SK-N-SH treated with all-trans-retinoic acid at 6 μM for 48 hours (cell line): ENCODE results near the gene CISD1.

Experiments used
- ATAC-seq: fragments of 200-7000 bp; cut with Tn5 transposase; 3 replicates; pipeline ENCODE4 v1.9.1; 2020; ENCODE audit warnings: mild to moderate bottlenecking, moderate library complexity
- ARNTL ChIP-seq: fragments of 450-650 bp; formaldehyde crosslinking; IDR thresholded peaks from 2 replicates; pipeline ENCODE4 v1.5.0; 2020; ENCODE audit warnings: low read depth, mild to moderate bottlenecking, moderate library complexity, borderline replicate concordance
- CSDC2 ChIP-seq: fragments of 250-450 bp; sonication (Bioruptor Pico); IDR thresholded peaks from 2 replicates; pipeline ENCODE4 v1.5.0; 2020; ENCODE audit warnings: mild to moderate bottlenecking, moderate library complexity
- ESRRG ChIP-seq: fragments of 250-450 bp; sonication (Bioruptor Pico); IDR thresholded peaks from 2 replicates; pipeline ENCODE4 v1.6.1; 2021; ENCODE audit warnings: mild to moderate bottlenecking
- GLIS3 ChIP-seq: fragments of 250-450 bp; sonication (Bioruptor Pico); IDR thresholded peaks from 2 replicates; pipeline ENCODE4 v1.5.0; 2020; ENCODE audit warnings: mild to moderate bottlenecking, moderate library complexity
- ISL1 ChIP-seq: fragments of 250-450 bp; sonication (Bioruptor Pico); IDR thresholded peaks from 2 replicates; pipeline ENCODE4 v2.1.2; 2022; ENCODE audit warnings: mild to moderate bottlenecking, moderate library complexity
- OSR1 ChIP-seq: fragments of 250-450 bp; sonication (Bioruptor Pico); IDR thresholded peaks from 2 replicates; pipeline ENCODE4 v1.8.0; 2022; ENCODE audit warnings: moderate library complexity, mild to moderate bottlenecking, inconsistent platforms
- PPARA ChIP-seq: fragments of 250-450 bp; sonication (Bioruptor Pico); IDR thresholded peaks from 2 replicates; pipeline ENCODE4 v1.5.0; 2020; ENCODE audit warnings: mild to moderate bottlenecking, borderline replicate concordance
- SNAI2 ChIP-seq: fragments of 250-450 bp; sonication (Bioruptor Pico); IDR thresholded peaks from 2 replicates; pipeline ENCODE4 v1.5.0; 2020; ENCODE audit warnings: mild to moderate bottlenecking, moderate library complexity
- TCF4 ChIP-seq: fragments of 250-450 bp; sonication (Bioruptor Pico); IDR thresholded peaks from 2 replicates; pipeline ENCODE4 v1.8.0; 2021; ENCODE audit warnings: mild to moderate bottlenecking, moderate library complexity, borderline replicate concordance
- TOX ChIP-seq: fragments of 250-450 bp; sonication (Bioruptor Pico); IDR thresholded peaks from 2 replicates; pipeline ENCODE4 v1.8.0; 2021; ENCODE audit warnings: mild to moderate bottlenecking, moderate library complexity, borderline replicate concordance
- ZC3H10 ChIP-seq: fragments of 250-450 bp; sonication (Bioruptor Pico); IDR thresholded peaks from 2 replicates; pipeline ENCODE4 v1.5.1; 2021; ENCODE audit warnings: mild to moderate bottlenecking, moderate library complexity
- ZFP3 ChIP-seq: fragments of 250-450 bp; sonication (Bioruptor Pico); IDR thresholded peaks from 2 replicates; pipeline ENCODE4 v1.5.0; 2020; ENCODE audit warnings: mild to moderate bottlenecking, moderate library complexity
- ZFP30 ChIP-seq: fragments of 450-650 bp; formaldehyde crosslinking; IDR thresholded peaks from 2 replicates; pipeline ENCODE4 v1.5.0; 2022; ENCODE audit warnings: mild to moderate bottlenecking, moderate library complexity
- ZNF565 ChIP-seq: fragments of 450-650 bp; formaldehyde crosslinking; conservative IDR thresholded peaks from 2 replicates; pipeline ENCODE4 v1.5.0; 2020; ENCODE audit warnings: low read depth, mild to moderate bottlenecking, moderate library complexity
- TF ChIP-seq, protein P1 (sequence below): fragments of 250-450 bp; sonication (Bioruptor Pico); IDR thresholded peaks from 2 replicates; pipeline ENCODE4 v1.8.0; 2021; ENCODE audit warnings: low read depth, mild to moderate bottlenecking, moderate library complexity, borderline replicate concordance
- TF ChIP-seq, protein P2 (sequence below): fragments of 250-450 bp; sonication (Bioruptor Pico); IDR thresholded peaks from 2 replicates; pipeline ENCODE4 v1.5.1; 2021; ENCODE audit warnings: mild to moderate bottlenecking, moderate library complexity
- TF ChIP-seq, protein P3 (sequence below): fragments of 250-450 bp; sonication (Bioruptor Pico); IDR thresholded peaks from 2 replicates; pipeline ENCODE4 v1.5.0; 2020; ENCODE audit warnings: mild to moderate bottlenecking, moderate library complexity
- TF ChIP-seq, protein P4 (sequence below): fragments of 250-450 bp; sonication (Bioruptor Pico); IDR thresholded peaks from 2 replicates; pipeline ENCODE4 v1.5.1; 2020; ENCODE audit warnings: low read depth, mild to moderate bottlenecking, moderate library complexity
- TF ChIP-seq, protein P5 (sequence below): fragments of 250-450 bp; sonication (Bioruptor Pico); IDR thresholded peaks from 2 replicates; pipeline ENCODE4 v1.8.0; 2020; ENCODE audit warnings: mild to moderate bottlenecking, moderate library complexity, borderline replicate concordance

The CISD1 gene

DNA sequence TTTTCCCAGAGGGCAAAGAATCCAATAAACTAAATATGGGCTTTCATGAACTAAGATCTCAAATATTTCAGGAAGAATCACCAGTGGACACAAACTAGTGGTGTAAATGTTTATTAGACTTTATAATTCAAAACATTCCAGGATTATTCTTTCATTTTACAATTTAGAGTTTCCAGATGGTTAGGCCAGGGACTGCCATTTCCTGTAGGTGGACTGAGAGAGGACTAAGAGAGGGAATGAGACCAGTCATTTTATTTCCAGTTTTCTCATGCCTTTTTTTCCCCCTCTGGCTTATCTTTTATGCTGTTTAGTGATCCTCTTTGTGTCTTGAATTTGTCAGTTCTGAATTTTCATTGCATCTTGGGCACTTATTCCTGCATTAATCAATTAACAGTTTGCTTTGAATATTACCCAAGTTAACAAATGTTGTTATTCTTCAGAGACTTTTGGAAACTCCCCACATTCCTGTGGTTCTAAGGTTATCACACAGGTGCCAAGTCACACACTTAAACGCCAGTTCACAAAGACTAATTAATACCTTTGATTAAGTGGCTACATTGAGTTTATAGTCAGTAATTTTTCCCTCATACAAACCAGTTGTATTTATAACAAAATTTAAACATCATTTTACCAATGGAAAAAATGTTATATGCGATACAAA lies 12.3 kb downstream of the CISD1 start:
- ATAC-seq, result peak; percentile 65
- TF ChIP-seq, protein P1, sequence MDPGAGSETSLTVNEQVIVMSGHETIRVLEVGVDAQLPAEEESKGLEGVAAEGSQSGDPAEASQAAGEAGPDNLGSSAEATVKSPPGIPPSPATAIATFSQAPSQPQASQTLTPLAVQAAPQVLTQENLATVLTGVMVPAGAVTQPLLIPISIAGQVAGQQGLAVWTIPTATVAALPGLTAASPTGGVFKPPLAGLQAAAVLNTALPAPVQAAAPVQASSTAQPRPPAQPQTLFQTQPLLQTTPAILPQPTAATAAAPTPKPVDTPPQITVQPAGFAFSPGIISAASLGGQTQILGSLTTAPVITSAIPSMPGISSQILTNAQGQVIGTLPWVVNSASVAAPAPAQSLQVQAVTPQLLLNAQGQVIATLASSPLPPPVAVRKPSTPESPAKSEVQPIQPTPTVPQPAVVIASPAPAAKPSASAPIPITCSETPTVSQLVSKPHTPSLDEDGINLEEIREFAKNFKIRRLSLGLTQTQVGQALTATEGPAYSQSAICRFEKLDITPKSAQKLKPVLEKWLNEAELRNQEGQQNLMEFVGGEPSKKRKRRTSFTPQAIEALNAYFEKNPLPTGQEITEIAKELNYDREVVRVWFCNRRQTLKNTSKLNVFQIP (CRISPR knock-in tag), result no peak
- TF ChIP-seq CSDC2 (no peak), ZC3H10 (CRISPR knock-in tag) (no peak), ESRRG (CRISPR knock-in tag) (no peak), ARNTL (CRISPR knock-in tag) (no peak), OSR1 (no peak), ZNF565 (CRISPR knock-in tag) (no peak), SNAI2 (CRISPR knock-in tag) (no peak), GLIS3 (CRISPR knock-in tag) (no peak), TCF4 (no peak), ZFP3 (CRISPR knock-in tag) (no peak), ISL1 (CRISPR knock-in tag) (no peak), TOX (CRISPR knock-in tag) (no peak)
- TF ChIP-seq, protein P2, sequence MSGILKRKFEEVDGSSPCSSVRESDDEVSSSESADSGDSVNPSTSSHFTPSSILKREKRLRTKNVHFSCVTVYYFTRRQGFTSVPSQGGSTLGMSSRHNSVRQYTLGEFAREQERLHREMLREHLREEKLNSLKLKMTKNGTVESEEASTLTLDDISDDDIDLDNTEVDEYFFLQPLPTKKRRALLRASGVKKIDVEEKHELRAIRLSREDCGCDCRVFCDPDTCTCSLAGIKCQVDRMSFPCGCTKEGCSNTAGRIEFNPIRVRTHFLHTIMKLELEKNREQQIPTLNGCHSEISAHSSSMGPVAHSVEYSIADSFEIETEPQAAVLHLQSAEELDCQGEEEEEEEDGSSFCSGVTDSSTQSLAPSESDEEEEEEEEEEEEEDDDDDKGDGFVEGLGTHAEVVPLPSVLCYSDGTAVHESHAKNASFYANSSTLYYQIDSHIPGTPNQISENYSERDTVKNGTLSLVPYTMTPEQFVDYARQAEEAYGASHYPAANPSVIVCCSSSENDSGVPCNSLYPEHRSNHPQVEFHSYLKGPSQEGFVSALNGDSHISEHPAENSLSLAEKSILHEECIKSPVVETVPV (CRISPR knock-in tag), result no peak
- TF ChIP-seq, protein P3, sequence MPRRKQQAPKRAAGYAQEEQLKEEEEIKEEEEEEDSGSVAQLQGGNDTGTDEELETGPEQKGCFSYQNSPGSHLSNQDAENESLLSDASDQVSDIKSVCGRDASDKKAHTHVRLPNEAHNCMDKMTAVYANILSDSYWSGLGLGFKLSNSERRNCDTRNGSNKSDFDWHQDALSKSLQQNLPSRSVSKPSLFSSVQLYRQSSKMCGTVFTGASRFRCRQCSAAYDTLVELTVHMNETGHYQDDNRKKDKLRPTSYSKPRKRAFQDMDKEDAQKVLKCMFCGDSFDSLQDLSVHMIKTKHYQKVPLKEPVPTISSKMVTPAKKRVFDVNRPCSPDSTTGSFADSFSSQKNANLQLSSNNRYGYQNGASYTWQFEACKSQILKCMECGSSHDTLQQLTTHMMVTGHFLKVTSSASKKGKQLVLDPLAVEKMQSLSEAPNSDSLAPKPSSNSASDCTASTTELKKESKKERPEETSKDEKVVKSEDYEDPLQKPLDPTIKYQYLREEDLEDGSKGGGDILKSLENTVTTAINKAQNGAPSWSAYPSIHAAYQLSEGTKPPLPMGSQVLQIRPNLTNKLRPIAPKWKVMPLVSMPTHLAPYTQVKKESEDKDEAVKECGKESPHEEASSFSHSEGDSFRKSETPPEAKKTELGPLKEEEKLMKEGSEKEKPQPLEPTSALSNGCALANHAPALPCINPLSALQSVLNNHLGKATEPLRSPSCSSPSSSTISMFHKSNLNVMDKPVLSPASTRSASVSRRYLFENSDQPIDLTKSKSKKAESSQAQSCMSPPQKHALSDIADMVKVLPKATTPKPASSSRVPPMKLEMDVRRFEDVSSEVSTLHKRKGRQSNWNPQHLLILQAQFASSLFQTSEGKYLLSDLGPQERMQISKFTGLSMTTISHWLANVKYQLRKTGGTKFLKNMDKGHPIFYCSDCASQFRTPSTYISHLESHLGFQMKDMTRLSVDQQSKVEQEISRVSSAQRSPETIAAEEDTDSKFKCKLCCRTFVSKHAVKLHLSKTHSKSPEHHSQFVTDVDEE, result no peak

DNA sequence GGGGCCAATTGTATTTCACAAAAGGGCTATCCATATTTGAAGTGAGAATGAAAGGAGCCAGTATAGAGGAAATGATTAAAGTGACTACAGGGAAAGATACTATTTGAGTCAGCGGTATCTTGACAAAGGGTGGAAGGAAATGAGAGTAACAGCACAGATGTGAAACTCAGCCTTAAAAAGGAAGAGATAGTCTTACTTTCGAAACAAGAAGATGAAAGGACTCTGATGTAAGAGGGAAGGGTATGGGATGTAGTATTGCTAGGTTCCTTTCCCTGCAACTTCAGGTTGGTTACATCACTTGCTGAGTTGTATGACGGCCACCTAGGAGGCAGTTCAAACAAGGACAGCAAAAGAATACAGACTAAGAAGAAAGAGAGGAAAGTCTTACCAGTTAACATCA lies 13.7 kb downstream of the CISD1 start:
- TF ChIP-seq SNAI2 (CRISPR knock-in tag) (no peak), GLIS3 (CRISPR knock-in tag) (no peak), ZNF565 (CRISPR knock-in tag) (no peak), ISL1 (CRISPR knock-in tag) (no peak), ESRRG (CRISPR knock-in tag) (no peak), OSR1 (no peak), ZFP30 (CRISPR knock-in tag) (no peak), TOX (CRISPR knock-in tag) (no peak), ZFP3 (CRISPR knock-in tag) (no peak), PPARA (CRISPR knock-in tag) (no peak), TCF4 (no peak), ARNTL (CRISPR knock-in tag) (no peak)
- TF ChIP-seq, protein P4, sequence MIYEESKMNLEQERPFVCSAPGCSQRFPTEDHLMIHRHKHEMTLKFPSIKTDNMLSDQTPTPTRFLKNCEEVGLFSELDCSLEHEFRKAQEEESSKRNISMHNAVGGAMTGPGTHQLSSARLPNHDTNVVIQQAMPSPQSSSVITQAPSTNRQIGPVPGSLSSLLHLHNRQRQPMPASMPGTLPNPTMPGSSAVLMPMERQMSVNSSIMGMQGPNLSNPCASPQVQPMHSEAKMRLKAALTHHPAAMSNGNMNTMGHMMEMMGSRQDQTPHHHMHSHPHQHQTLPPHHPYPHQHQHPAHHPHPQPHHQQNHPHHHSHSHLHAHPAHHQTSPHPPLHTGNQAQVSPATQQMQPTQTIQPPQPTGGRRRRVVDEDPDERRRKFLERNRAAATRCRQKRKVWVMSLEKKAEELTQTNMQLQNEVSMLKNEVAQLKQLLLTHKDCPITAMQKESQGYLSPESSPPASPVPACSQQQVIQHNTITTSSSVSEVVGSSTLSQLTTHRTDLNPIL, result no peak
- TF ChIP-seq, protein P2 (CRISPR knock-in tag), result no peak
- TF ChIP-seq, protein P1 (CRISPR knock-in tag), result no peak
- TF ChIP-seq, protein P5, sequence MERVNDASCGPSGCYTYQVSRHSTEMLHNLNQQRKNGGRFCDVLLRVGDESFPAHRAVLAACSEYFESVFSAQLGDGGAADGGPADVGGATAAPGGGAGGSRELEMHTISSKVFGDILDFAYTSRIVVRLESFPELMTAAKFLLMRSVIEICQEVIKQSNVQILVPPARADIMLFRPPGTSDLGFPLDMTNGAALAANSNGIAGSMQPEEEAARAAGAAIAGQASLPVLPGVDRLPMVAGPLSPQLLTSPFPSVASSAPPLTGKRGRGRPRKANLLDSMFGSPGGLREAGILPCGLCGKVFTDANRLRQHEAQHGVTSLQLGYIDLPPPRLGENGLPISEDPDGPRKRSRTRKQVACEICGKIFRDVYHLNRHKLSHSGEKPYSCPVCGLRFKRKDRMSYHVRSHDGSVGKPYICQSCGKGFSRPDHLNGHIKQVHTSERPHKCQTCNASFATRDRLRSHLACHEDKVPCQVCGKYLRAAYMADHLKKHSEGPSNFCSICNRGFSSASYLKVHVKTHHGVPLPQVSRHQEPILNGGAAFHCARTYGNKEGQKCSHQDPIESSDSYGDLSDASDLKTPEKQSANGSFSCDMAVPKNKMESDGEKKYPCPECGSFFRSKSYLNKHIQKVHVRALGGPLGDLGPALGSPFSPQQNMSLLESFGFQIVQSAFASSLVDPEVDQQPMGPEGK (CRISPR knock-in tag), result no peak
- TF ChIP-seq, protein P3, result no peak
- ATAC-seq, result no peak
